ENCODE measurements around the gene MAN1A2. TPM values are rescaled to one million over a fixed set of nuclear protein-coding genes. Genes with fewer than 3 reads are reported as not detected.

MAN1A2 gene
- total and polyA plus RNA-seq, 11 donors: 5.1 to 36.5 (median 19.9) TPM

DNA sequence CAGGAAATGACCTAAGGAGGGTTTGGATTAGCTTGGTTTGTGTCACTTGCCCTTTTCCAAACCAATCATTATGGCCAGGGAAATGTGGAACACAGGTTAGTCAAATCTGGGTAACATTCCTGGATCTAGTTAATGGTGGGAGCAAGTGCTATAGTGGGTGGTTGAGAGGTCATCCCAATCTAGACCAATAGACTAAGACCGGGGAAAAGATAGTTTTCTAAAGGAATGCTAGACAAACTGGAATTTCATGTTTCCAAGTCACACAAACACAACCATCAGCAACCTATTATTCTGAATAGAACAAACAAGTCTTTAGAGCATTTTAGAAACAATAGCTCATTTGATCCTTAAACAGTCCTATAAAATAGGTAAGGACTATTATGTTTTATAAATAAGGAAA lies 4.3 kb upstream of the MAN1A2 start:
- Histone ChIP-seq H3K36me3 (no peaks in the 10 kb centered on the region), H3K4me3 (no peak overlapping the region), H3K9me3 (no peaks in the 10 kb centered on the region), H3K27ac (no peak overlapping the region), H3K4me1 (peaks cover 0 to 27% (median 15%) of the 10 kb centered on the region in 12 donors), H3K27me3 (no peaks in the 10 kb centered on the region)
- intact Hi-C loops (cut with DNase I): loop anchor here in 1 of 10 donors (10.0 kb wide), 1 partner anchor 112 kb away; no protein-coding TSS in a partner anchor
- no peak for DNase-seq
- ATAC-seq: no peak
- 41 to 100% (median 74%) methylated on average over 1 of the region's 1 CpG for WGBS, 4 donors
- TF ChIP-seq, protein P1, sequence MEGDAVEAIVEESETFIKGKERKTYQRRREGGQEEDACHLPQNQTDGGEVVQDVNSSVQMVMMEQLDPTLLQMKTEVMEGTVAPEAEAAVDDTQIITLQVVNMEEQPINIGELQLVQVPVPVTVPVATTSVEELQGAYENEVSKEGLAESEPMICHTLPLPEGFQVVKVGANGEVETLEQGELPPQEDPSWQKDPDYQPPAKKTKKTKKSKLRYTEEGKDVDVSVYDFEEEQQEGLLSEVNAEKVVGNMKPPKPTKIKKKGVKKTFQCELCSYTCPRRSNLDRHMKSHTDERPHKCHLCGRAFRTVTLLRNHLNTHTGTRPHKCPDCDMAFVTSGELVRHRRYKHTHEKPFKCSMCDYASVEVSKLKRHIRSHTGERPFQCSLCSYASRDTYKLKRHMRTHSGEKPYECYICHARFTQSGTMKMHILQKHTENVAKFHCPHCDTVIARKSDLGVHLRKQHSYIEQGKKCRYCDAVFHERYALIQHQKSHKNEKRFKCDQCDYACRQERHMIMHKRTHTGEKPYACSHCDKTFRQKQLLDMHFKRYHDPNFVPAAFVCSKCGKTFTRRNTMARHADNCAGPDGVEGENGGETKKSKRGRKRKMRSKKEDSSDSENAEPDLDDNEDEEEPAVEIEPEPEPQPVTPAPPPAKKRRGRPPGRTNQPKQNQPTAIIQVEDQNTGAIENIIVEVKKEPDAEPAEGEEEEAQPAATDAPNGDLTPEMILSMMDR (IDR thresholded peaks at IDR 0.05): no peak
- TF ChIP-seq POLR2A (IDR thresholded peaks at IDR 0.05): no peak

DNA sequence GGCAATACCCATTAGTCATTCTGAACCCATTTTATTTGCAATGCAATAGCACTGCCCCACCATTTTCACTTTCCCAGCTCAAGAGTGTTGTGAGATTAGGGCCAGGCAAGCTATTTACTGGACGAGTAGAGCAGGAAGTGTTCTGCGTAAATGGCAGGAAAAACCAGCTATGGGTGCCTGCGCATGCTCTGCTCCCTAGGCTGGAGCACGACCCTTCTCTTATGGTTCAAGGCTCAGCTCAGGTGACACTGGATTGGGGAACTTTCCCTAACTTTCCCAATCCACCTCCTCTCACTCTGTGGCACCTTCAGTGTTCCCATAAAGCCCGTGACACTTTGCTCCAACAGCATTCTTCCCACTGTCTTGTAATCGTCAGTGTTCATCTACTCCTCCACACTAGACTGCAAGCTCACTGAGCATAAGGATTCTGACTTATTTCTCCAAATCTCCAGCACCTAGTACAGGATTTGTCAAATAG lies 3.6 kb upstream of the MAN1A2 start:
- TF ChIP-seq, protein P1 (IDR thresholded peaks at IDR 0.05): no peak
- no peak for TF ChIP-seq POLR2A (IDR thresholded peaks at IDR 0.05)
- DNase-seq (no peak), ATAC-seq (no peak)
- Histone ChIP-seq H3K4me1 (peaks cover 0 to 29% (median 17%) of the 10 kb centered on the region in 12 donors), H3K27me3 (no peaks in the 10 kb centered on the region), H3K27ac (no peak overlapping the region), H3K4me3 (no peak overlapping the region), H3K9me3 (no peaks in the 10 kb centered on the region), H3K36me3 (no peaks in the 10 kb centered on the region)
- intact Hi-C loops (cut with DNase I): loop anchor here in 1 of 10 donors (10.0 kb wide), 1 partner anchor 111 kb away; no protein-coding TSS in a partner anchor
- 62 to 71% (median 68%) methylated on average over 6 of the region's 6 CpGs for WGBS, 4 donors

DNA sequence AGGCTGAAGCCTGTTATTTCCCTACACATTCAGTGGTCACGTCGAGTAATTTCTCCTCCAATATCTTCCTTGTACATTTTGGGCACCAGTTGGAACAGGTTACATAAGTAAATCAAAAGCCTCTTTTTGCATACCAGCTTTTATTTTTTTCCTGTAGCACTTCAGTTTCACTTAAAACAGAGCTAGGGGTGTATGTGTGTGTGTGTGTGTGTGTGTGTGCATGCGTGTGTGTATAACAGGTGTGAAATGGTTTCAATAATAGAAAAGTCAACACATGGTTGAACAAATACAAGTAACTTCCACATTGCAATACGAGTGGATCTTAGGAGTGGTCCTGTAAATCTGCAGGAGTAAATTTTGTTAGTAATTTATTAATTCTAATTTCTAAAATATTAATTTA lies 3.0 kb upstream of the MAN1A2 start:
- Histone ChIP-seq H3K27me3 (no peaks in the 10 kb centered on the region), H3K4me3 (no peak overlapping the region), H3K27ac (no peak overlapping the region), H3K36me3 (no peaks in the 10 kb centered on the region), H3K9me3 (no peaks in the 10 kb centered on the region), H3K4me1 (peaks cover 0 to 36% (median 17%) of the 10 kb centered on the region in 12 donors)
- ATAC-seq (no peak), DNase-seq (no peak)
- intact Hi-C loops (cut with DNase I): loop anchor here in 1 of 10 donors (10.0 kb wide), 1 partner anchor 111 kb away; no protein-coding TSS in a partner anchor
- 68 to 89% (median 84%) methylated on average over 4 of the region's 4 CpGs for WGBS, 4 donors
- TF ChIP-seq, protein P1 (IDR thresholded peaks at IDR 0.05): no peak
- TF ChIP-seq POLR2A (IDR thresholded peaks at IDR 0.05): no peak

DNA sequence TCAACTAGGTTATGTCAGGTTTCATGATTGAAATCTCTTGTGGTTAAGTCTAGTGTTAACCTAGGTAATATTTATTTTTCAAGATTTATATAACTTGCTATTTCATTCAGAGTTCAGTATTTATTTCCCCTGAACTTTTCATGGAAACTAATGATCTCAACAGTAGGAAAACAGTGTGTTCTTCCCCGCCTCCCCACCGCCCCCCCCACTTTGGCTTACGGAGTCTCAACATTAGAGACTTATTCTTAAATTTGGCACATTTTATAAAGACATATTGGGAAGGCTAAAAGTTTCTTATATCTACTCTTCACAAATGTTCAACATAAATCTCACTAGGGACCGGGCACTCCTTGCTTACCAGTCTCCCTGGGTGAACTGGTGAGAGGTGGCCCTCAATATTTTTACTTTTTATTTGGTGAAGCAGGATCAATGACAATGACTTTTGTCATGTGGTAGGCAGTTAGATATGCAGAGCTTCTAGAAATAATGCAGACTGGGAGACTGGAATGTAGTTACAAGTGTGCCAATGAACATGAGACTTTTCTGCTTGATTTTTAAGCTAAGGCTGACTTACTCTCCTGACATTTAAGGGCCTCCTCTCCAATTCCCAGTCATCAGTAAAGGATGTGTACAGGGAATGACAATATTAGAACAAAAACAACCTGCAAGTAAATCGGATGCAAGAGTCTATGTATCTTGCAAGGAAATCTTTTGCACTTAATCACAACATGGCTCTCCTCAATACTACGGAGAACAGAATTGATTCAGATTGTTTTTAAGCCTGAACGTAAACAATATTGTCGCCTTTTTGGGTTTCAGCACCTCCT lies 1.7 kb upstream of the MAN1A2 start:
- peaks cover 0 to 49% (median 27%) of the 10 kb centered on the region in 12 donors for H3K4me1 ChIP-seq
- ATAC-seq (no peak), DNase-seq (no peak)
- no peaks in the 10 kb centered on the region for H3K9me3 ChIP-seq
- intact Hi-C loops (cut with DNase I): loop anchor here in 6 of 10 donors (2.0 to 10.0 kb wide), 4 partner anchors 109 to 245 kb away; partner anchors contain the start of genes TRIM45 (in 5 of the 6) and TENT5C (in 2 of the 6)
- no peaks in the 10 kb centered on the region for H3K27me3 ChIP-seq
- H3K27ac ChIP-seq: peak overlapping the region; percentile 90 to 99 (median 99)
- no peak for TF ChIP-seq POLR2A (IDR thresholded peaks at IDR 0.05)
- TF ChIP-seq, protein P1 (IDR thresholded peaks at IDR 0.05): no peak
- no peaks in the 10 kb centered on the region for H3K36me3 ChIP-seq
- WGBS, 4 donors: 45 to 50% (median 47%) methylated on average over 8 of the region's 8 CpGs
- H3K4me3 ChIP-seq: peak overlapping the region; percentile 73 to 94 (median 88)

Measured in heart left ventricle (tissue), 16 donors.